IMR-90 (cell line): ENCODE measurements around the gene ERCC3. TPM values are rescaled to one million over a fixed set of nuclear protein-coding genes. Genes with fewer than 3 reads are reported as not detected.
A peak's percentile ranks its signal among the peaks of the same experiment; 100 is the strongest.

Source experiments
- ATAC-seq: fragments of 200-7000 bp; cut with Tn5 transposase; 2 replicates; pipeline ENCODE4 v1.9.1; 2020; ENCODE audit warnings: low read depth, mild to moderate bottlenecking, moderate library complexity
- BruUV-seq: library from RNA; stranded (reverse); fragments of 400-500 nt; replicated peaks from 2 replicates; lab custom pipeline; 2021; lab: Mats Ljungman, UMichigan
- CTCF ChIA-PET: fragments of 300-600 bp; formaldehyde crosslinking; extraction: SDS; loops from one replicate; lab custom pipeline; 2021; ENCODE audit warnings: antibody characterized with exemption; lab: Yijun Ruan, JAX
- POLR2A ChIA-PET: fragments of 300-600 bp; sonication (Branson Sonifier 250); formaldehyde crosslinking; loops from one replicate; lab custom pipeline; 2022; ENCODE audit warnings: antibody characterized with exemption; ENCODE audit not compliant: unreplicated experiment; lab: Charles Lee
- DNase-seq: peaks from one replicate; pipeline ENCODE4 v3.0.0; 2013
- H2AFZ ChIP-seq: replicated peaks from 2 replicates; pipeline ENCODE3; 2013; ENCODE audit warnings: low read length, mild to moderate bottlenecking; ENCODE audit not compliant: poor library complexity
- H2AK5ac ChIP-seq: 2 replicates; pipeline ENCODE4 v1.6.1; 2013; ENCODE audit warnings: low read depth, low read length, inconsistent platforms
- H2AK9ac ChIP-seq: replicated peaks from 2 replicates; pipeline ENCODE3; 2013; ENCODE audit warnings: mild to moderate bottlenecking, low read depth, low read length, moderate library complexity; ENCODE audit not compliant: poor library complexity
- H2BK120ac ChIP-seq: 2 replicates; pipeline ENCODE4 v1.6.1; 2013; ENCODE audit warnings: low read depth, low read length, inconsistent platforms
- H2BK15ac ChIP-seq: 3 replicates; pipeline ENCODE4 v1.6.1; 2013; ENCODE audit warnings: low read depth, low read length, inconsistent platforms
- H2BK20ac ChIP-seq: 2 replicates; pipeline ENCODE4 v1.6.1; 2013; ENCODE audit warnings: low read depth, mild to moderate bottlenecking, inconsistent platforms, low read length, moderate library complexity
- H2BK5ac ChIP-seq: 2 replicates; pipeline ENCODE4 v1.6.1; 2013; ENCODE audit warnings: mild to moderate bottlenecking, low read depth, low read length, inconsistent platforms; ENCODE audit not compliant: poor library complexity, severe bottlenecking
- H3K14ac ChIP-seq: replicated peaks from 2 replicates; pipeline ENCODE4 v1.6.1; 2013; ENCODE audit warnings: low read depth, low read length, inconsistent platforms
- H3K18ac ChIP-seq: 2 replicates; pipeline ENCODE4 v1.6.1; 2013; ENCODE audit warnings: low read depth, low read length, control low read depth
- H3K23ac ChIP-seq: 2 replicates; pipeline ENCODE4 v1.6.1; 2013; ENCODE audit warnings: low read depth, low read length, inconsistent platforms
- H3K27ac ChIP-seq: 2 replicates; pipeline ENCODE4 v1.5.1; 2013; ENCODE audit warnings: mild to moderate bottlenecking, control low read depth, low read length; ENCODE audit not compliant: insufficient read depth
- H3K27me3 ChIP-seq: 2 replicates; pipeline ENCODE4 v1.6.1; 2013; ENCODE audit warnings: low read length; ENCODE audit not compliant: control insufficient read depth, insufficient read depth
- H3K36me3 ChIP-seq: 2 replicates; pipeline ENCODE4 v1.6.1; 2013; ENCODE audit warnings: low read length, mixed read lengths; ENCODE audit not compliant: control insufficient read depth, insufficient read depth
- H3K4ac ChIP-seq: 2 replicates; pipeline ENCODE4 v1.6.1; 2013; ENCODE audit warnings: low read depth, low read length, inconsistent platforms
- H3K4me1 ChIP-seq: 2 replicates; pipeline ENCODE4 v1.6.1; 2013; ENCODE audit warnings: low read length, mixed read lengths; ENCODE audit not compliant: control insufficient read depth, insufficient read depth
- H3K4me2 ChIP-seq: 2 replicates; pipeline ENCODE4 v1.6.1; 2013; ENCODE audit warnings: low read depth, mild to moderate bottlenecking, control low read depth, low read length, moderate library complexity
- H3K4me3 ChIP-seq: 2 replicates; pipeline ENCODE4 v1.5.1; 2013; ENCODE audit warnings: low read depth, mild to moderate bottlenecking, control low read depth, low read length, moderate library complexity; ENCODE audit not compliant: insufficient read depth
- H3K56ac ChIP-seq: 2 replicates; pipeline ENCODE4 v1.6.1; 2013; ENCODE audit warnings: low read length, inconsistent platforms; ENCODE audit not compliant: insufficient read depth; ENCODE audit errors: extremely low read depth
- H3K79me1 ChIP-seq, 2 experiments: 2 replicates each; pipeline ENCODE4 v1.6.1; 2013; ENCODE audit warnings: low read length in 2 of 2, inconsistent platforms in 1 of 2, low read depth in 1 of 2
- H3K9ac ChIP-seq: 2 replicates; pipeline ENCODE4 v1.6.1; 2013; ENCODE audit warnings: low read depth, low read length, control low read depth
- H3K9me1 ChIP-seq: 2 replicates; pipeline ENCODE4 v1.6.1; 2013; ENCODE audit warnings: low read length, inconsistent platforms; ENCODE audit not compliant: insufficient read depth
- H3K9me3 ChIP-seq: 2 replicates; pipeline ENCODE4 v1.6.1; 2013; ENCODE audit warnings: low read length; ENCODE audit not compliant: control insufficient read depth, insufficient read depth
- H4K20me1 ChIP-seq: 2 replicates; pipeline ENCODE4 v1.6.1; 2013; ENCODE audit warnings: low read length, inconsistent platforms; ENCODE audit not compliant: insufficient read depth
- H4K5ac ChIP-seq: 2 replicates; pipeline ENCODE4 v1.6.1; 2013; ENCODE audit warnings: mild to moderate bottlenecking, low read depth, low read length, control low read depth
- H4K8ac ChIP-seq, 2 experiments: 2 replicates each; pipeline ENCODE4 v1.6.1; 2013; ENCODE audit warnings: low read depth in 2 of 2, low read length in 2 of 2, control low read depth in 1 of 2, inconsistent platforms in 1 of 2
- H4K91ac ChIP-seq: 2 replicates; pipeline ENCODE4 v1.6.1; 2013; ENCODE audit warnings: low read depth, low read length, inconsistent platforms; ENCODE audit not compliant: insufficient read depth
- CEBPB ChIP-seq: IDR thresholded peaks from 2 replicates; pipeline ENCODE4 v1.6.1; 2012; ENCODE audit warnings: low read depth, low read length, improper control_type of control experiment
- MAZ ChIP-seq: IDR thresholded peaks from 2 replicates; pipeline ENCODE4 v1.6.1; 2012; ENCODE audit warnings: low read depth, mild to moderate bottlenecking, low read length, improper control_type of control experiment, moderate library complexity, borderline replicate concordance
- WGBS, 2 experiments: methylation state at CpG; one replicate each; pipeline versions ENCODE4 v1.1.5 to v1.1.7; 2013; ENCODE audit warnings: missing lambda C conversion rate in 2 of 2; ENCODE audit not compliant: insufficient read length in 1 of 2; ENCODE audit errors: extremely low coverage in 2 of 2; 5-methylcytosine and 5-hydroxymethylcytosine counted together
- dilution Hi-C: fragments of 300-500 bp; cut with HindIII; formaldehyde crosslinking; loops from one replicate; pipeline ENCODE4 v1.14.3; 2018; ENCODE audit warnings: low sequenced_read_pairs; ENCODE audit not compliant: unreplicated experiment
- in situ Hi-C: fragments of 300-500 bp; cut with MboI; formaldehyde crosslinking; loops from 3 replicates; pipeline ENCODE4 v1.14.3; 2019; ENCODE audit warnings: low sequenced_read_pairs, inconsistent platforms, mixed read lengths
- intact Hi-C: fragments of 100-400 bp; cut with micrococcal nuclease; formaldehyde crosslinking; loops from 2 replicates; pipeline ENCODE4 v1.10.0; 2022
- polyA plus RNA-seq, 3 experiments: library from polyadenylated mRNA; depleted of rRNA; stranded (reverse); fragments of >200 nt; gene quantifications; 2 replicates each; pipeline ENCODE4 v1.2.3, GENCODE V29; 2012; ENCODE audit warnings: low replicate concordance in 1 of 3
- total RNA-seq: library from RNA; depleted of rRNA; stranded (reverse); fragments of >200 nt; gene quantifications from 2 replicates; pipeline ENCODE4 v1.2.3, GENCODE V29; 2012
- TF ChIP-seq, protein P1 (sequence below): conservative IDR thresholded peaks from 2 replicates; pipeline ENCODE4 v1.5.1; 2012; ENCODE audit warnings: mild to moderate bottlenecking, low read depth, low read length, improper control_type of control experiment

Gene ERCC3
- total and polyA plus RNA-seq, 2 of the 4 experiments (the other 2 are of a cell fraction) = 43.2 to 52.0 TPM

DNA sequence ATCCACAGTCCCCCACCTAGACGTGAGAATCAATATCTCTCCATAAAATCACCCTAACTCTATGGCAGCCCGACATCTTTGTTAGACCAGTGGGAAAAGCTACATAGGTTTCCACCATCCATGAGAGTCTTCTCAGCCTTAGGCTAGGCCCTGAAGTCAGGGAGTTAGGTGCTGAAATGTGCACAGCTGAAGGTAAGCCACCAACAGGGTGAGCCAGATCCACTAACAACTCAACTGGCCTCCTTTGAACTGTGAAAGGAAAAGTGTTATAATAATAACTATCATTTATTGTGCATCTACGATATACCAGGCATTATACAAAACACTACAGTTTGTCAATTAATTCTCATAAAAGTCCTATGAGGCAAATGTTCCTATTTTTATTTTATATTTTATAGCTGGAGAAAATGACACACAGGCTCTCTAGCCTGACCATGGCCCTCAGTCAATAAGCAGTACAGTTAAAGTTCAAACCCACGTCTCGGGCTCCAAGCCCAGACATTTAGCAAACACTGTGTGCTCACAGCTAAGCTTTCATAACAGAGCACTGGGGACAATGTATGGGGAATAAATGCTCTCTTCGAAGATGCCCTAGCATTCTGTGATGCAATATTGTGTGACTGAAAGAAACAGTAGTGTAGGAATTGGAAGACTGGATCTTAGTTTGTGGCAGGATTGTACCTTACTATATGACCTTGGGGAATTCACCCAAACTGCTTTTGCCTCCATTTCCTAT, 62.6 kb downstream of the ERCC3 start:
- Histone ChIP-seq H2AK9ac (no peak overlapping the region), H3K56ac (no peak overlapping the region), H4K5ac (no peak overlapping the region), H2BK120ac (no peak overlapping the region), H4K20me1 (peaks cover 5% of the 10 kb centered on the region), H3K9ac (no peak overlapping the region), H3K14ac (no peak overlapping the region), H3K9me3 (peaks cover 2% of the 10 kb centered on the region; the same call in 1 of the 2 replicates), H3K4me2 (no peak overlapping the region), H3K4me3 (no peak overlapping the region), H3K9me1 (peaks cover 3% of the 10 kb centered on the region; the same call in 1 of the 2 replicates), H2BK15ac (no peak overlapping the region), H2BK20ac (no peak overlapping the region), H3K27ac (no peak overlapping the region), H4K91ac (no peak overlapping the region), H3K36me3 (no peaks in the 10 kb centered on the region), H4K8ac (no peak overlapping the region), H3K23ac (no peak overlapping the region), H2AK5ac (no peak overlapping the region), H3K18ac (no peak overlapping the region), H3K4me1 (peaks cover 2% of the 10 kb centered on the region; the same call in 1 of the 2 replicates), H3K4ac (no peak overlapping the region), H2AFZ (no peak overlapping the region), H3K79me1 (no peaks in the 10 kb centered on the region), H2BK5ac (no peak overlapping the region), H3K27me3 (peaks cover 15% of the 10 kb centered on the region)
- dilution Hi-C loops (no loop called here), in situ Hi-C loops (no loop called here), intact Hi-C loops (no loop called here)
- WGBS, 2 experiments = 0% methylated on average over 1 of the region's 6 CpGs; no CpG with 5 or more reads in 1 of the 2 experiments
- ATAC-seq = 0 out of 2 replicates have a peak, but pooled peaks have one; percentile 16
- peak; percentile 18 for DNase-seq
- CTCF ChIA-PET = no interaction called here
- BruUV-seq = no TSS peak
- POLR2A ChIA-PET = no interaction called here
- TF ChIP-seq MAZ = no peak
- 0 out of 2 replicates have a peak, but pooled peaks have one; percentile 26 for TF ChIP-seq CEBPB
- TF ChIP-seq, protein P1, sequence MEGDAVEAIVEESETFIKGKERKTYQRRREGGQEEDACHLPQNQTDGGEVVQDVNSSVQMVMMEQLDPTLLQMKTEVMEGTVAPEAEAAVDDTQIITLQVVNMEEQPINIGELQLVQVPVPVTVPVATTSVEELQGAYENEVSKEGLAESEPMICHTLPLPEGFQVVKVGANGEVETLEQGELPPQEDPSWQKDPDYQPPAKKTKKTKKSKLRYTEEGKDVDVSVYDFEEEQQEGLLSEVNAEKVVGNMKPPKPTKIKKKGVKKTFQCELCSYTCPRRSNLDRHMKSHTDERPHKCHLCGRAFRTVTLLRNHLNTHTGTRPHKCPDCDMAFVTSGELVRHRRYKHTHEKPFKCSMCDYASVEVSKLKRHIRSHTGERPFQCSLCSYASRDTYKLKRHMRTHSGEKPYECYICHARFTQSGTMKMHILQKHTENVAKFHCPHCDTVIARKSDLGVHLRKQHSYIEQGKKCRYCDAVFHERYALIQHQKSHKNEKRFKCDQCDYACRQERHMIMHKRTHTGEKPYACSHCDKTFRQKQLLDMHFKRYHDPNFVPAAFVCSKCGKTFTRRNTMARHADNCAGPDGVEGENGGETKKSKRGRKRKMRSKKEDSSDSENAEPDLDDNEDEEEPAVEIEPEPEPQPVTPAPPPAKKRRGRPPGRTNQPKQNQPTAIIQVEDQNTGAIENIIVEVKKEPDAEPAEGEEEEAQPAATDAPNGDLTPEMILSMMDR = no peak
